ENCODE measurements around the gene GOLGA8G.
"Not testable (repeated sequence)": the region's sequence is repeated elsewhere in the genome, so short reads cannot be mapped to it uniquely, and the experiment has no call there.

Gene GOLGA8G, protein sequence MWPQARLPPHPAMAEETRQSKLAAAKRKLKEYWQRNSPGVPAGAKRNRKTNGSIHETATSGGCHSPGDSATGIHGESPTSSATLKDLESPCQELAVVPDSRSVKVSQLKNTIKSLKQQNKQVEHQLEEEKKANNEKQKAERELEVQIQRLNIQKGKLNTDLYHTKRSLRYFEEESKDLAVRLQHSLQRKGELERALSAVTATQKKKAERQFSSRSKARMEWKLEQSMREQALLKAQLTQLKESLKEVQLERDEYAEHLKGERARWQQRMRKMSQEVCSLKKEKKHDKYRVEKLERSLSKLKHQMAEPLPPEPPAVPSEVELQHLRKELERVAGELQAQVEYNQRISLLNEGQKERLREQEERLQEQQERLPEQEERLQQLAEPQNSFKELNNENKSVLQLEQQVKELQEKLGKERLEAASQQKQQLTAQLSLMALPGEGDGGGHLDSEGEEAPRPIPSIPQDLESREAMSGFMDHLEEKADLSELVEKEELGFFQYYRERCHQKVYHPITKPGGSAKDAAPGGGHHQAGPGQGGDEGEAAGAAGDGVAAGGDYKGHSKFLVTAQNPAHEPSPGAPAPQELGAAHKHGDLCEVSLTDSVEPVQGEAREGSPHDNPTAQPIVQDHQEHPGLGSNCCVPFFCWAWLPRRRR

GRCh38 chr15:28532954-28533353, at the start of gene GOLGA8G:
GOLGA8G (minus strand) TSS chr15:28532971; CDS start chr15:28532909, 62 bp downstream.
- not testable (repeated sequence) for DNase-seq

DNA sequence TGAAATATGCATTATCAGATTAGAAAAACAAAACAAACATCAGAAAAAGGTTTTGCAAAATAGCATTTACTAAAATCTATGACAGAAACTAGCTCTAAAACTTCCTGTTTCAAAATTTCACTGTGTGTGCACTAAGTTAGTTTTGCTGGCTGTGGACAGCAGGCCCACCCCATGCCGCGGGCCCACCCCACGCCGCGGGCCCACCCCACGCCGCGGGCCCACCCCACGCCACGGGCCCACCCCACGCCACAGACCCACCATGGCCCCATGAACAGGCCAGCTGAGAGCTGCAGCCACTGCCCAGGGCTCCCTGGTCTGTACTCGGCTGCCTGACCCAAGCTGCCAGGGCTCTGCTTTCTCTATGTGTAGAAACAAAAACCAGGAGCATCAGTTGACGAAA, 40.6 kb upstream of the GOLGA8G start:
- DNase-seq: not testable (repeated sequence)

GRCh38 chr15:28553268-28553667, 20.5 kb upstream of the GOLGA8G start, which contains the start of gene GOLGA6L25:
GOLGA6L25 (plus strand) TSS chr15:28553568; CDS start chr15:28553629, 61 bp downstream.
- not testable (repeated sequence) for DNase-seq

DNA sequence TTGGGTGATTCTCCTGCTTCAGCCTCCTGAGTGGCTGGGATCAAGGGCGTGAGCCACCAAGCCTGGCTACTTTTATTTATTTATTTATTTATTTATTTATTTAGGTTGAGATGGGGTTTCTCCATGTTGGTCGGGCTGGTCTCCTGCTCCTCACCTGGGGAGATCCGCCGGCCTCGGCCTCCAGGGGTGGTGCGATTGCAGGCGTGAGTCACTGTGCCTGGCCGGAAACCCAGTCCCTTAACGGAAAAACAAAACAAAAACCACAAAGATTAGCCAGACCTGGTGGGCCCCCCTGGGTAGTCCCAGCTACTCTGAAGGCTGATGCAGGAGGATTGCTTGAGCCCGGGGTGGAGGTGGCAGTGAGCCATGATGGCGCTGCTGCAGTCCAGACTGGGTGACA, 17.6 kb downstream of the GOLGA8G start:
- not testable (repeated sequence) for DNase-seq

GRCh38 chr15:28514128-28514527, 18.6 kb downstream of the GOLGA8G start:
- DNase-seq: not testable (repeated sequence)

DNA sequence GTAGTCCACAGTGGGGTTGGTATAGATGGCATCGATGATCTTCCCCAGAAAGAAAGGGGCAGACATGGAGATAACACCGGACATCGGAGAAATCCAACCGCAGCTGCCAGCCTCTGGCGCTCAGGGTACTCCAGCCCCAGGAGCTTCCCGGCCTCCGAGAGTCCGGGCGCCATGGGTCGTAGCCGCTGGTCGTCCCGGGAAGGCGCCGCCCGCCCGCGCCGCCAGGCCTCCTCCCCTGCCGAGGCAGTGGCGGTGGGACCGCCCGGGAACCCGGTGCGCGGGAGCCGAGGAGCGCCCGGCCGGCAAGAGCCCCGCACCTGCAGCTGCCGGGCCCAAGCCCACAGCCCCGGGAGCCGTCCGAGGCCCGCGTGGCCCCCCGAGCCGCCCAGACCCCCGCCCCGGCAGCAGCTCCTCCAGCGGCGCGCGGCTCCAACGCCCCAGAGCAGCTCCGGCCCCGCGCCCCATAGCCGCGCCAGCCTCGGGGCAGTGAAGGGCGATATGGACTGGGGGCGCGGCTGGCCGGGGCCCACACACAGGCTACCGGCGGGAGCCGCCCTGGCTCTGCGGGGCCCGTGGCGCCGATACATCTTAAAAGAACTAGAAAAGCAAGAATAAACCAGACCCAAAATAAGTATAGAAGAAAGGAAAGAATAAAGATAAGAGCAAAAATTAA, 24.4 kb downstream of the GOLGA8G start:
- DNase-seq: not testable (repeated sequence)

DNA sequence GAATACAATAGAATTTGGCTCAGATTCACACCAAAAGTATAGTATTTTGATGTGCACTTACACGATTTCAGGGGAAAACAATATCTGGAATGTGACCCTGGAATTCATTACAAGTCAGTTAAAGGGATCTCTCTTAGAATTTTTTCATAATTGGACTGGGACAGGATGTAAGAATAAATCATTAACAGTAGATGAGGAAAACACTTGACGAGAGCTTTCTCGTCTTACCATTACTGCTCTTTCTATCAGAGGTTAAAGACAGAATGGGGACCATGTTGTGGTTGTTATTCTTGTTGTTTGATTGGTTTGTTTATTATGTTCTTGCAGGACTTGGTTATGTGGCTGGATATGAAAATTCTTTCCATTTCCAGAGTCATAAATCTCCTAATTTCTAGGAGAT, 51.4 kb downstream of the GOLGA8G start:
- DNase-seq: not testable (repeated sequence)
